ENCODE data around the gene PRPF8. TPM values are rescaled to one million over a fixed set of nuclear protein-coding genes. Genes with fewer than 3 reads are reported as not detected.

PRPF8 gene
- total and polyA plus RNA-seq, 2 of the 13 experiments (the other 11 are each of a cell fraction or from before 2014, with no cell fraction given) = 112 to 179 TPM

GRCh38 chr17:1716912-1717695, 32.4 kb upstream of the PRPF8 start (continued):
- TF ChIP-seq, protein P1, sequence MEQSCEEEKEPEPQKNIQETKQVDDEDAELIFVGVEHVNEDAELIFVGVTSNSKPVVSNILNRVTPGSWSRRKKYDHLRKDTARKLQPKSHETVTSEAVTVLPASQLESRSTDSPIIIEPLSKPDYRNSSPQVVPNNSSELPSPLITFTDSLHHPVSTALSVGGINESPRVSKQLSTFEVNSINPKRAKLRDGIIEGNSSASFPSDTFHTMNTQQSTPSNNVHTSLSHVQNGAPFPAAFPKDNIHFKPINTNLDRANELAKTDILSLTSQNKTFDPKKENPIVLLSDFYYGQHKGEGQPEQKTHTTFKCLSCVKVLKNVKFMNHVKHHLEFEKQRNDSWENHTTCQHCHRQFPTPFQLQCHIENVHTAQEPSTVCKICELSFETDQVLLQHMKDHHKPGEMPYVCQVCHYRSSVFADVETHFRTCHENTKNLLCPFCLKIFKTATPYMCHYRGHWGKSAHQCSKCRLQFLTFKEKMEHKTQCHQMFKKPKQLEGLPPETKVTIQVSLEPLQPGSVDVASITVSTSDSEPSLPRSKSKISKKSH (CRISPR knock-in tag; IDR thresholded peaks at IDR 0.05; ENCODE audit: borderline replicate concordance) = no peak
- TF ChIP-seq ZNF615 (CRISPR knock-in tag; IDR thresholded peaks at IDR 0.05; ENCODE audit: borderline replicate concordance) = no peak
- TF ChIP-seq ZNF451 (CRISPR knock-in tag; IDR thresholded peaks at IDR 0.05) = no peak
- TF ChIP-seq RBM39 (IDR thresholded peaks at IDR 0.05; ENCODE audit: low read depth, low read length, poor library complexity, severe bottlenecking) = no peak
- no peak for TF ChIP-seq EZH2 (conservative IDR thresholded peaks at IDR 0.05; ENCODE audit: low read depth, low read length)
- TF ChIP-seq ZNF275 (CRISPR knock-in tag; IDR thresholded peaks at IDR 0.05; ENCODE audit: borderline replicate concordance) = no peak
- TF ChIP-seq GATAD2A (CRISPR knock-in tag; IDR thresholded peaks at IDR 0.05) = 0 out of 2 replicates have a peak, but pooled peaks have one; percentile 24
- no peak for TF ChIP-seq ZNF740 (CRISPR knock-in tag; IDR thresholded peaks at IDR 0.05)
- no peak for TF ChIP-seq KIAA2018 (CRISPR knock-in tag; IDR thresholded peaks at IDR 0.05; ENCODE audit: borderline replicate concordance)
- TF ChIP-seq HMG20B (CRISPR knock-in tag; conservative IDR thresholded peaks at IDR 0.05) = 0 out of 2 replicates have a peak, but pooled peaks have one; percentile 27
- TF ChIP-seq GATAD1 (CRISPR knock-in tag; IDR thresholded peaks at IDR 0.05) = peak; percentile 59; the same call in 1 of the 2 replicates
- TF ChIP-seq, protein P2, sequence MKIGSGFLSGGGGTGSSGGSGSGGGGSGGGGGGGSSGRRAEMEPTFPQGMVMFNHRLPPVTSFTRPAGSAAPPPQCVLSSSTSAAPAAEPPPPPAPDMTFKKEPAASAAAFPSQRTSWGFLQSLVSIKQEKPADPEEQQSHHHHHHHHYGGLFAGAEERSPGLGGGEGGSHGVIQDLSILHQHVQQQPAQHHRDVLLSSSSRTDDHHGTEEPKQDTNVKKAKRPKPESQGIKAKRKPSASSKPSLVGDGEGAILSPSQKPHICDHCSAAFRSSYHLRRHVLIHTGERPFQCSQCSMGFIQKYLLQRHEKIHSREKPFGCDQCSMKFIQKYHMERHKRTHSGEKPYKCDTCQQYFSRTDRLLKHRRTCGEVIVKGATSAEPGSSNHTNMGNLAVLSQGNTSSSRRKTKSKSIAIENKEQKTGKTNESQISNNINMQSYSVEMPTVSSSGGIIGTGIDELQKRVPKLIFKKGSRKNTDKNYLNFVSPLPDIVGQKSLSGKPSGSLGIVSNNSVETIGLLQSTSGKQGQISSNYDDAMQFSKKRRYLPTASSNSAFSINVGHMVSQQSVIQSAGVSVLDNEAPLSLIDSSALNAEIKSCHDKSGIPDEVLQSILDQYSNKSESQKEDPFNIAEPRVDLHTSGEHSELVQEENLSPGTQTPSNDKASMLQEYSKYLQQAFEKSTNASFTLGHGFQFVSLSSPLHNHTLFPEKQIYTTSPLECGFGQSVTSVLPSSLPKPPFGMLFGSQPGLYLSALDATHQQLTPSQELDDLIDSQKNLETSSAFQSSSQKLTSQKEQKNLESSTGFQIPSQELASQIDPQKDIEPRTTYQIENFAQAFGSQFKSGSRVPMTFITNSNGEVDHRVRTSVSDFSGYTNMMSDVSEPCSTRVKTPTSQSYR (CRISPR knock-in tag; IDR thresholded peaks at IDR 0.05; ENCODE audit: borderline replicate concordance) = peak; percentile 92
- no peak for TF ChIP-seq SOX6 (IDR thresholded peaks at IDR 0.05)
- TF ChIP-seq SOX6 (CRISPR knock-in tag; IDR thresholded peaks at IDR 0.05) = no peak
